GM21737 (cell line): ENCODE measurements around the gene ABCA4.

Source experiments
- ATAC-seq: cut with Tn5 transposase; IDR thresholded peaks from one replicate; pipeline ENCODE4 v1.9.1; 2021; ENCODE audit warnings: mild to moderate bottlenecking, moderate library complexity; ENCODE audit not compliant: unreplicated experiment

ABCA4 gene

DNA sequence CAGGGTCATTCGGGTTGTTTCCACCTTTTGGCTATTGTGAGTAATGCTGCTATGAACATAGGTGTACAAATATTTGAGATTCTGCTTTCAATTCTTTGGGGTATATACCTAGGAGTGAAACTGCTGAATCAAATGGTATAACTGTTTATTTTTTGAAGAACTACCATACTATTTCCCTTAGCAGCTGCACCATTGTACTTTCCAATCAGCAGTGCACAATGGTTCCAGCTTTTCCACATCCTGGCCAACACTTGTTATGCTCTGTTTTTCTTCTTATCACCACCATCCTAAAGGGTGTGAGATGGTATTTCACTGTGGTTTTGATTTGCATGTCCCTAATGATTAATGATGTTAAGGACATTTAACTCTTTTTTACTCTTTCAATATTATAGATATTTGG, 3.6 kb upstream of the ABCA4 start:
- no peak for ATAC-seq

DNA sequence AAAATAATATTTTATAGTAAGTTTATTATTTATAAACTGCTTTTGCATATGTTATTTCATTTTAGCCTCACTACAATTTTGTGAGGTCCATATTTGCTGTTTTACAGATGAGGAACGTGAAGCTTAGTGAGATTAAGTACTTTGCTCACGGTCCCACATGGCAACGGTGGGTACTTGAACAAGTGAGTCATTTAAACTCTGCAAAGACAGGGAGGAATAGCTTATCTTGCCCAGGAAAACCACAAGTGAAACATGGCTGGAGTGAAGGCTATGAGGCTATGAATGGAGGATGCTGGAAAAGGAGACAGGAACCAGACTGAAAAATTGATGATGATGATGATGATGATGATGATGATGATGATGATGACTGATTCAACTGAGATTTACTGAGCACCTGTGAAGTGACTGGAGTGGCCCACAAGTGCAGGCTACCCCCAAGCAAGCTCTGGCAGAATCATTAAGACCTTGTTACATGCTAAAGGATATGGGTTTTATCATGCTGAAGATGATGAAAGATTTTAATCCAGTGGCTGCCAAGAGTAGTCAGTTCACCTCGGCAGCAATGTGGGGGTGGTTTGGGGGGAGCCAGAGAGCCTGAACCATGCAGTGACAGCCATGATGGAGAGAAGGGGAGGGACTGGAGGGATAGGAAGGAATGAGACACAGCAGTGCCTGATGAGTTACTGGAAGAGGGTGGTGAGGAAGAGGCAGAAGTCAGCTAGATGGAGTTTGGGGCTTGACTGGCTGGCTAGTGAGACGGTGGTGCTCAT, 1.4 kb upstream of the ABCA4 start:
- ATAC-seq: no peak

DNA sequence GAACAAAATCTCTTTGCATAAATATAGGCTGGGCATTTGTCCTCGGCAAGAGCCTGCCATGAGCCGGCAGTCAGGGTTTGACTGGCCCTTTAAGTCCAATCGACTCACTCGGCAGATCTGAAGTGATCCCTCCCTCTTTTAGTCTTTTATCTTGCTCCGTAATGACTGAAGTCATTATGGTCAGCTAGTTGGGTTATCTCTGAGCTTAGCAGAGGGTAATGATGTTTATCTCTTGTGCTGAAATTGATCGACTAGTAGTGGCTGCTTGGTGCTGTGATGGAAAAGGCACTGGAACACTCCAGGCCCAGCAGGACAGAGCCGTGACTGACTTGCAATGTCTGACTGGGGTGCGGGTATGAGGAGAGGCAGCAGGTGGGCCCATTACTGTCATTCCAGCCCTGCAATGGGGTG, 468 bp upstream of the ABCA4 start:
- no peak for ATAC-seq

DNA sequence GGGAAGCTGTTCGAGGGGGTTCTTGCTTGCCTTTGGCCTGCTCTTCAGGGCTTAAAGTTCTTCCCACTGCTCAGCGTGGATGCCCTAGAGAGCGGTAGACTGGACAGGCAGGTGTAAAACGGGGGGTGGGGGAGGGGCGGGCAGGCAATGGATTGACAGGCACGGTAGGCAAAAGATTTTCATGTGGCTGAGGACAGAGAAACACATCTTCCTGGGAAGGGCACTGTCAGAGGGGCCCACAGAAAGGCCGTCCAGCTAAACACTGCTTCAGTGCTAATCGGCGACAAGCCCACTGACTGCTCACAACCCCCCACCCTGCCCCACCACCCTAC, 412 bp downstream of the ABCA4 start:
- ATAC-seq: no peak

DNA sequence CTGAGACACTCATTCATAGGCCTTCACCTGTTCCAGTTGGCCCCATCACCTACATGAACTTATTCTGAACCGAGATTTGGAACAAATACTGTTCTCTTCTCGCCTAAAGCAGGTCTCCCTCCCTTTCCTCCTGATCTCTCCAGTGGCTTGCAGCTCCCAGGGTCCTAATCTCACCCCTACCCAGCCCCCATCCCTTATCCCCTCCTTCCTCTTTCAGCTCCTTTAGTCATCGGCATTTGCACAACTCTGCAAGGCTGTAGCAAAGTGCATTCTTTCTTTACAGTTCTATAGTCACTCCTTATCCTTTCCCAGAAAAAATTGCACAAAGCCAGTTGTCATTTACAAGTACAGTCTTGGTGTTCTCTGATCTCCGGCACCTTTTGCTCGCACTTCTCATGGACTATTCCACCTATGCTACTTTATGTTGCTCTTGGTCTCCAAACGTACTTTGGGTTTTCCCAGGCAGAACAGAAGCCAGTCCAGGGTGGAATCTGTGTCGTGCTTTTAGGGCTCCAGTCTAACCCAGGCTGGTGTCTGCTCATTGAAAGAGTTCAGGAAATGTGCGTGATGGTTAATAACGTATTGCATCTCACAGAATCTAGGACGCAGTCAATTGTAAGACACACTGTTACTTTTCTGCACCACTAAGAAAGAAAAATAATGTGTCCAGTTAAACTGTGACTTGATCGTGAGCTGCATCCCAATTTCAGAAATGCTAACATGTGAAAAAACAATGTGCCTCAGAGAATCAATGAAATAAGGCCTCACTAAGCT, 965 bp downstream of the ABCA4 start:
- ATAC-seq: no peak

DNA sequence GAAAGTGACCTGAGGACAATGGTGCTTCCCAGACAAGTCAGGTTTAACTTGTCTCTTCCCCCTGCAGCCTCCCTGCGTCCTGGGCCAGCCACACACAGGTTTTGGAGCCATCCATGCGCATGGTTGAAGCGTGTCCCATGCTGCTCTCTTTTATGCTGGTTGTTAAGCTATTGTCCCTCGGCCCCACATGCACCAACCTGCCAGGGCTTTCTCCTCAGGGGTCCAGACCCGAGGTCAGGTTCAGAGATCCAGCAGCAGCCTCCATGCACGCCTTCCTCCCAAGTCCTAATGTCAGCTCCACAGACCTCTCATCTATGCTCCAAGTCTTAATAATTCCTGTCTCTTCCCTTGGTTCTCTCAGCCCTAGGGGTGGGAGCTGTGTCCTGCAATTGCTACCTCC, 1.6 kb downstream of the ABCA4 start:
- ATAC-seq: no peak

DNA sequence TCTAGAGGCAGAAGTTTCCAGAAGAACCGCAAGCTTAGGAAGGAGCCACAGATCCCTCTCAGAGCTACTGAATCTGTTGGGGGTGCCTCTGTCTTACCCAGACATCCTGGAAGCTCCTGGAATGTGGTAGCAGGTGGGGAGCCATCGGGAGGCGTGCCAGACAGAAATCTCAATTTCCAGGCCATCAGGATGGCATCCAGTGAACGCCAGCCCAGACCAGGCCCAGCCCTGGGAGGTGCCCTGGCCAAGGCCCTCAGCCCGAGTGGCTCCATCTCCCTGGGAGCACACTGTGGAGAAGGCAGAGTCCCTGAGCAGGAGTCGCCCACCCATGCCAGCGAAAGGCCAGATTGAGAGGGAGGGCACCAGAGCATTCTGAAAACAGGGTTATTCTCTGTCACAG, 2.5 kb downstream of the ABCA4 start:
- ATAC-seq: no peak

DNA sequence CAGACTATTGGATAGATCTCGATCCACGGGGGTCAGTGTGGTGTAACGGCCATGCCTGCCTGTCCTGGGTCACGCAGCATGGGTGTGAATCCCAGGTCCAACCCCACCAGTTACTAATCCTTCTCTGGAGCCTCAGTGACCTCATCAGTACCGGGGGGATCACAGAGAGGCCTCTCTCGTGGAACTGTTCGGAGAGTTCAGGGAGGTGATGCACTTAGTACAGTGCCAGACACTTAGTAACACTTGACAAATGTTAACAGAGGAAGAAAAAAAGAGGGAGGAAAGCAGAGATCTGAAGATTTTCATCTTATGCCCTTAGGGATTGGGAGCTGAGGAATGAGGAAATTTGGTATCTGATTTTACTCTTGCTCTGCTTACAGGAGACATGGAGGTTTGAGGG, 2.9 kb downstream of the ABCA4 start:
- no peak for ATAC-seq

DNA sequence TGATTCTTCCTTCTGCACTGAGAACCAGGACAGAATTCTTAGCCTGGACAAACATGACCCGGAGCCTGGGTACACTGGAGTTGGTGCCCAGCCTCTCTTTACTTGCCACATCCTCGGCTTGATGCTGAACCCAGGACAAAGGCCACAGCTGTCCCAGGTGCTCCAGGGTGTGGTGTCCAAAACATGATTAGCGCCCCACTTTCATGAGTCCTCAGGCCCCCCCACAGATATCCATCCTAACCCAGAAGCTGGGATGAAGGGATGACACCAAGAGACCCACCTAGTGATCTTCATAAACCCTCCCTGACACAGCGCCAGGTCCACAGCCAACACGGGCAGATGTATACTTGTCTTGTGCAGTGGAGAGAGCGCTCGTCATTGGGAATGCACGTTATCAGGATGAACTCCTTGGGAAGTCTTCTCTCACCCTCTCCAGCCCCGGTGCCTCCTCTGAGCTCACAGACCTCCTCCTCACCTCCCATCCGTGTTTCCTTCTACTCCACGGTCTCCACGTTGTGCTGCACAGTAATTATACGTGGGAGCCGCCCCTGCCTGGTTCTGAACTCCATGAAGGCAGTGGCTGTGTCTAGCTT, 3.6 kb downstream of the ABCA4 start:
- ATAC-seq: no peak

DNA sequence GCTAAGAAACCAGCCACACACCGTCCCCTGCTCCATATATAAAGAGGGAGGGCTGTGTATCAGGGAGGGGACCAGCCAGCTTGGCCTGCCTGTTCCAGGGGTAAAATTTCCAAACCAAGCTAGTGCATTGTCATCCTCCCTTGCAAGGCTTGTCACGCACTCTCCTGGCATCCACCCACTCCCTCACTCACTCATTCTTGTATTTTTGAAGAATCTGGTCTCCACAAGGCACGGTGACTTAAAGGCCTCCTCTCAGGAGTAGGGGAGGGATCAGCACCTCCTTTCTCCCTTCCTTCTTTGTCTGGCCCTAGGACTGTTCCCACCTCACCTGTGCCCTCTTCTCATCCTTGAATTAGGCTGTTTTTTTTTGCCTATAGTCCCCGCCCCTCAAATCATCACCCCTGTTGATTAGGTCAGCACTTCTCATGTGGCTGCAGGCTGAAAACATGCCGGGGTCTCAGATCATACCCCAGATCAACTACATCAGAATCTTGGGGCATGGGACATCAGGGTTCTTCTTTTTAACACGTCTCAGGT, 5.0 kb downstream of the ABCA4 start:
- ATAC-seq: no peak

DNA sequence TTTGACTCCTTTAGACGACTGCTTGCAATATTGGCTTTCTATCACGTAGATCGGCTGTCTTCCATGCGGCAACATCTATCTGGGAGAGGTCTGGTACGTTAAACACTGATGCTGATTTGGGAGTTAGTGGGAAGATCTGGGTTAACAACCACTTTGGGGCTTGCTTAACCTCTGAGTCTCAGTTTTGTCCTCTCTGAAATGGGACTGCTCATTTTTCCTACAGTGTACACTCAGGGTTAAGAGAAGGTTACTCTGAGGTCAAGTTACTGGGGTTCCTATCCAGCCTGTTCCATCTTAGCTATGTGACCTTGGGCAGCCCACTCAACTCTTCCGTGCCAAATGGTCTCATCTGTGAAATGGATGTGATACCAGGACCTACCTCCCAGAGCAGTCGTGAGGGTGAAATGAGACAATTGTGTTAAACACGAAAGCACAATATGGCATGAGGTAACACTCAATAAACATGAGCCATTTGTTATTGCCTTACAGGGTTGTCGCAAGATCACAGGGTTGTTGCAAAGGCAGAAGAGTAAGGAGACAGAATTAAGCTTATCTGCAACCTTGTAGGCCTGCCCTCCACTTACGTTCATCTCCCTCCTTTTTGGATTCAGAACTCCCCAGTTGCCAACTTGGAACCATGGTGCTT, 5.6 kb downstream of the ABCA4 start:
- no peak for ATAC-seq

DNA sequence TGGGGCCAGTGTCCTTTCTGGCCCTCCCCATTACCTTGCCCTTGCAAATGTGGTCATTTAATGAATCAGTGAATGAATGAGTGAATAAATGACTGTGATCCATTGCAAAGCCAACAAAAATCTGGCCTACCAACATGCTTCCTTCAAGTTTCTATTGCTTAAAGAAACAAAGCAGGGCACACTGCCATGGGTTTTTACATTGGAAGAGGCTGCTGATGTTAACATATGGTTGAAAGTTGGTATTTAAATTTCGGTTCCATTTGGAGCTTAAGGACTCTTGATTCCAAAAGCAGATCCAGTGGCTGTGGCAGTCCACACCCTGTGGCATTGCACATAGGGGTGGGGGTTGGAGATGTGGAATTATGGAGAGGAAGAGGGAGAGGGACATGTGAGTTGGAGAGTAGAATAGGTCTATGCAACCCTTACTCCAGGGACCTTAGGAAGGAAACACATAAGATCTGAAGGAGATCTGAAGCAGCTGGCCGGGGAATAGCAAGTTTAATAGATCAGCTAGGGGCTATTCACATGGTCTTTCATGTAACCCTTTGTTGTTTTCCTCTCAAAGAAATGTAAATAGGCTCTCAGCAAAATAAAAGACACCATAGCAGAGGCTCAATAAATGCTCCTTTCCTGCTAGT, 7.2 kb downstream of the ABCA4 start:
- ATAC-seq: no peak

DNA sequence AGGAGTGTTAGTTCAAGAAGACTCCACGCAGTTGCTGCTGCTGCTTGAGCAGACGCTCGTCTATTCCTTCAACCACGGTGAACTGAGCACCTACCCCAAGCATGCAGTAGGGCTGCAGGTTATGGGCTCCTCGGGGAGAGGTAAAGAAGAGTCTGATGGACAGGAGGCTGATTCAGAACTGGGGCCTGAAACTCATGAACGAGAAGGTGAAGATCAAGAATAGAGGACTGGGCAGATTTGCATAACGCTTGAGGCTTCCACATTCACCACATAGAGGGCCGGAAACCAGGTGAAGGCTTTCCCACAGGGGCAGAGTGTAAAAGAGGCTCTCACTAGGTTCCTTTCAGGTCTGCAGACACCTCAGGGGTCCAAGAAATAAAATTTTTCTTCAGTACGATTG, 9.1 kb downstream of the ABCA4 start:
- no peak for ATAC-seq

DNA sequence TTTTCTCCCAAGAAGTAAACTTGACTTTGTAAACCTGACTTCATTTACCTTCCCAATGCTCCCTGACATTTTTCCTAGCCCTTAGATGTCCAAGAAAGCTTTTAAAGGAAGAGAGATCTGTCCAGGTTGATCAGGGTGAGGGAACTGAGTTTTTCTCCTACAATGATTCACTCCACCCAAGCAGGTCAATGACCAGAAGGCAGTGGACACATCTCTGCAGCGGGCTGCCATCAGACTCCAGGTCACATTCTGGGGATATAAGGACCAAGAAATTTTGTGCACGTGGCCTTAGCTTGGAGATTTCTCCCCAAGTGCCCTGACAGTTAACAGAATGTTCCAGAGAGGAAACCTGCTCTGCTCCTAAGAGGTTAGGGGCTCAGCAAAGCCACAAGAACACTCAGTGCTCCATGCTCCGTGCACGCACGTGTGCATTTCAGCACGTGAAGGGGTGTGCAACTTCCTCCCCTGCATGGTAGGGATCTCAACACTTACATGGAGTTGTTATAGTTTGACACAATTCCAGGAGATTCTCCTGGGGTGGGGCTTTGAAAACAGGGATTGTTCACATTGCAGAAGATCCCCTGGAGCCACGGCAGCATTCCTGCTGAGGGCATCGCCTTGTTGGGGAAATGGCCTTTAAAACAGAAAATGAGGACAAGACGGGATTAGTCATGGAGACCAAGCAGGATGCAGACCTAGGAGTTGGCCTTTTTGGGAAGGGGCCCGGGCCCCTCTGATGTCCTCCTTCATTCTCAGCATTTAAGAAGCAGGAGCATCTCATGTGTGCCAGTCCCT, 9.8 kb downstream of the ABCA4 start:
- ATAC-seq: no peak

DNA sequence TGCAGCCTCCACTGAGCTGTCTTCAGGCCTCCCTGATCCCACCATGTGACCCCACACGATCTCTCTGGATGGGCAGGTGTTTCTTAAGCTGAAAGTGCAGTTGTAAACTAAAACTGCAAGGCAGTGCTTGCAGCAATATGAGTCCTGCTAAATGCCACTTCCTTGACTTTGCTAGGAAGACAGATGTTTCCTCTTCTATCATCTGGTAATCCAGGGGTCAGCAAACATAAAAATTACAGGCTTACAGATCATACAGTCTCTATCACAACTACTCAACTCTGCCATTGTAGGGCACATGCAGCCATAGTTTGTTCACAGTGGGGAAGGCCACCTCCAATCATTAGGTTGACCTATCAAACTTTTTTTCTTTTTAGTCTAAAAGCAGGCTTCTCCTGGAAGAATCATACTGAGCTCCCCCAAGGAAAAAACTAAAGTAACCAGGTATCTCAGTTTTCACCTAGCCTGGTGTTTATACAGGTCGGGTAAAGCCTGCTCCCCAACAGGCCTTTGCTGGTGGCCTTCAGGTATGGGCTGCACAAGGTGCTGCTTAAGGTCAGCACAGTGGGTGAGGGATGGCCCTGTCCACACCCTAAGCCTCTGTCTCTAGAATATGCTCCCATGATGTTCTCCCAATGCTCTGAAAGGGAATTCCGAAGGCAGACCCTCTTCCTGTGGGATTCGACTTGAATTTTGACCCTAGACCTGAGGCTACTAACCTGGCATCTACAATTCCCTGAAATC, 10.8 kb downstream of the ABCA4 start:
- no peak for ATAC-seq

DNA sequence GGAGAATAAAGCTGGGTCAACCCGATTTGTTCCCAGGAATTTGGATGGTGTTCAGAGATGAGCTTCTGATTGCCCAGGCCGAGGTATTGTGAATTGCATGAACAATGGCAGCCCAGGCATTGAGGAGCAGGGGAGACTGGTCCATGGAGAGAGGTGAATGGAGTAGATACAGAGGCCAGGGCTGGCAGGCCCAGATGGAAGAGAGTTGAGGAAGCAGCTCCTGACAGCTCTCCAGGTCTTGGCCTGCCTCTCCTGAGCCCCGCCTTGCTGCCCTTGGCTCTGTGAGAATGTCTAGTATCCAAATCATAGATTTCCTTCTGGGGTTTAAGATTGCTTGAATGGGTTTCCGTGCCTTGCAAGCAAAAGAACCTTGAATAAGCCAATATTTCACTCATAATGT, 11.5 kb downstream of the ABCA4 start:
- ATAC-seq: no peak

DNA sequence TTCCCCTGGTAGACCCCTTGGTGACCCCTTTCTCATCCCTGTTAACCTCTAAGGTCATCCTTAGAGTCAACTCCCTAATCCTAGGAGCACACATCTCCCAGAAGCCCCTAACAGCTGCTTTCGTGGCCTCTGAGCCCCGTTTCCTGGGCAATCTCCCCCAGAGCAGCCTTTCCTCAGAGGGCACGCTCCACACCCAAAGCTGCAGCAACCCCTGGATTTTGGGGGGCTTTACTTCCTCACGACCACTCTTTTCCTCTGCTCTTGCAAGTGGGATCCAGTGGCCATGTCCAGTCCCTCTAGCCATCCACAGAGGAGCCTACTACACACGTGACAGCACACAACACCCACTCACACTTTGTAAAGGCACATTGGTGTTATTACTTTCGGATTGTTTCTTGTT, 13.8 kb downstream of the ABCA4 start:
- ATAC-seq: no peak

DNA sequence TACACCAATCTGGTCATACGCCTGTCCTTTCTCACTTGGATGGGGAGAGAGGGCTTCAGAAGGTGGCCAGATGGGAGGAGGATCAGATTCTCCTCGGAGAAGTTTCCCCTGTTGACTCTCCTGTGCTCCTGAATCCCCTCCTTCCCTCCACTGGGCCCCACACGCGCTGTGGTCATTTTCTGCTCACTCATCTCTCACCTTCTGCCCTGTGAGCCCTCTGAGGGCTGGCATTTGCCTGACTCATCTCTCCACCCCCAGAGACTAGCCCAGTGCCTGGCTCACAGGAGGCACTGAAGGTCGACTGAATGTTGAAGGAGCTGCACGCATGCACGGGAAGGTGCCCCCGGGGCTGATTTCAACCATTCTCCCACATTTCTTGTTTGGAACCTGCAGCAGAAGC, 14.2 kb downstream of the ABCA4 start:
- no peak for ATAC-seq

DNA sequence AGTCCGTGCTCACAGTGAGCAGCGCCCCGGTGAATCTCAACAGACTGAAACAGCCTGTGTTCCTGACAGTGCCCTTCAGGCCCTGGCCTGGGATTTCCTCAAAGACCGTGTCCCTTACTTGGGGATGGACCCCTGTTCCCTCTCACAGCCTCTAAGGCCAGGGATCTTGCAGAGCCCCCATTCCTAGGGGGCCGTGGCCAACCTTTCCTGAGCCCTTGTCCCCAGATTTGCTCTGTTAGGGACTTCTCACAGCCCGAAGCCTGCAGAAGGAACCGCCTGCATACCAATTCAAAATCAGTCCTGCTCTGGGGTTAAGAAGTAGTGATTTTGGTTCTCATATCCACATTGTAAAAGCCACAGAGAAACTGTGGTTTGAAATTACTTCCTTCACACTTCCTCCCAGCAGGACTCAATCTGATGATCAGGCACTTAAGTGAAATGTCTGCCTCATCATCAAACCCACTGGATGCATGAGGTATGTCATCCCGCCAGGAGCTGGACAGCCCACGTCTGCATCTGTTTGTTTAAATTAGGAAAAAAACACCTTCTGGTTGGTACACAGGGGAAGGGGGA, 14.9 kb downstream of the ABCA4 start:
- ATAC-seq: no peak
